PC-9 (cell line): ENCODE data around the gene RBM19. TPM values are rescaled to one million over a fixed set of nuclear protein-coding genes. Genes with fewer than 3 reads are reported as not detected.

Source experiments
- BruUV-seq: library from RNA; stranded (reverse); fragments of 400-500 nt; replicated peaks from 2 replicates; lab custom pipeline; 2021; lab: Mats Ljungman, UMichigan
- CTCF ChIA-PET: fragments of 300-600 bp; sonication (Branson Sonifier 250); formaldehyde crosslinking; loops from one replicate; lab custom pipeline; 2022; ENCODE audit warnings: antibody characterized with exemption; lab: Charles Lee
- POLR2A ChIA-PET: fragments of 300-600 bp; sonication (Branson Sonifier 250); formaldehyde crosslinking; loops from one replicate; lab custom pipeline; 2022; ENCODE audit warnings: antibody characterized with exemption; ENCODE audit not compliant: unreplicated experiment; lab: Charles Lee
- DNase-seq, 2 experiments: peaks; one replicate each; pipeline versions ENCODE4 v3.0.0 to v3.0.0-alpha.2; 2015 to 2022; ENCODE audit warnings: mixed read lengths in 1 of 2
- H2AFZ ChIP-seq: fragments of 200-600 bp; sonication (generic); 2 replicates; pipeline ENCODE4 v1.8.1; 2017; ENCODE audit warnings: antibody characterized with exemption
- H3F3A ChIP-seq: fragments of 200-600 bp; sonication (generic); 2 replicates; pipeline ENCODE4 v1.8.1; 2017; ENCODE audit warnings: antibody characterized with exemption, mild to moderate bottlenecking, low read depth; ENCODE audit not compliant: insufficient read depth
- H3K27ac ChIP-seq: fragments of 200-600 bp; sonication (generic); 2 replicates; pipeline ENCODE4 v1.6.1; 2016; ENCODE audit warnings: mixed run types
- H3K27me3 ChIP-seq: fragments of 200-600 bp; sonication (generic); 2 replicates; pipeline ENCODE4 v1.6.1; 2016; ENCODE audit warnings: low read depth, mixed run types; ENCODE audit not compliant: insufficient read depth
- H3K36me3 ChIP-seq: fragments of 200-600 bp; sonication (generic); 2 replicates; pipeline ENCODE4 v1.6.1; 2016; ENCODE audit warnings: low read depth, mixed run types
- H3K4me1 ChIP-seq: fragments of 200-600 bp; sonication (generic); replicated peaks from 2 replicates; pipeline ENCODE4 v1.6.1; 2016; ENCODE audit warnings: mixed run types; ENCODE audit not compliant: insufficient read depth
- H3K4me2 ChIP-seq: fragments of 200-600 bp; sonication (generic); 2 replicates; pipeline ENCODE4 v1.6.1; 2017; ENCODE audit warnings: mixed run types
- H3K4me3 ChIP-seq: fragments of 200-600 bp; sonication (generic); 2 replicates; pipeline ENCODE4 v1.6.1; 2016; ENCODE audit warnings: mixed run types
- H3K79me2 ChIP-seq: fragments of 200-600 bp; sonication (generic); 2 replicates; pipeline ENCODE4 v1.6.1; 2017; ENCODE audit warnings: low read depth, mixed run types
- H3K9me2 ChIP-seq: fragments of 200-600 bp; sonication (generic); 2 replicates; pipeline ENCODE4 v1.8.1; 2017; ENCODE audit warnings: mild to moderate bottlenecking; ENCODE audit not compliant: insufficient read depth
- H3K9me3 ChIP-seq: fragments of 200-600 bp; sonication (generic); 2 replicates; pipeline ENCODE4 v1.8.1; 2016; ENCODE audit warnings: low read depth; ENCODE audit not compliant: insufficient read depth
- H4K20me1 ChIP-seq: fragments of 200-600 bp; sonication (generic); 2 replicates; pipeline ENCODE4 v1.8.1; 2017; ENCODE audit not compliant: insufficient read depth
- EZH2 ChIP-seq: fragments of 200-600 bp; sonication (generic); IDR thresholded peaks from 2 replicates; pipeline ENCODE4 v1.8.0; 2017; ENCODE audit warnings: antibody characterized with exemption, low read depth
- intact Hi-C: fragments of 100-400 bp; cut with micrococcal nuclease; formaldehyde crosslinking; loops from one replicate; pipeline ENCODE4 v1.10.0; 2022; ENCODE audit not compliant: unreplicated experiment
- total RNA-seq: library from RNA; stranded (reverse); gene quantifications from 2 replicates; pipeline ENCODE4 v1.2.3, GENCODE V29; 2021
- TF ChIP-seq, protein P1 (sequence below): fragments of 200-600 bp; sonication (generic); conservative IDR thresholded peaks from 2 replicates; pipeline ENCODE4 v1.6.1; 2017; ENCODE audit warnings: mixed run types, antibody characterized with exemption, mild to moderate bottlenecking, moderate library complexity

The RBM19 gene
- total RNA-seq, 1 experiment from 2014 or later: 23.8 TPM

- ChIA-PET POLR2A (no interaction called here), CTCF (no interaction called here)
- H3K9me2 ChIP-seq: no peaks in the 10 kb centered on the region
- H3K79me2 ChIP-seq: no peaks in the 10 kb centered on the region
- H3F3A ChIP-seq: no peaks in the 10 kb centered on the region
- no peaks in the 10 kb centered on the region for H4K20me1 ChIP-seq
- DNase-seq: no peak
- no peak overlapping the region for H3K27ac ChIP-seq
- H2AFZ ChIP-seq: no peak overlapping the region
- no peak overlapping the region for H3K4me3 ChIP-seq
- intact Hi-C loops: no loop called here
- no peaks in the 10 kb centered on the region for H3K9me3 ChIP-seq
- H3K4me2 ChIP-seq: no peak overlapping the region
- no peak for TF ChIP-seq EZH2
- TF ChIP-seq, protein P1, sequence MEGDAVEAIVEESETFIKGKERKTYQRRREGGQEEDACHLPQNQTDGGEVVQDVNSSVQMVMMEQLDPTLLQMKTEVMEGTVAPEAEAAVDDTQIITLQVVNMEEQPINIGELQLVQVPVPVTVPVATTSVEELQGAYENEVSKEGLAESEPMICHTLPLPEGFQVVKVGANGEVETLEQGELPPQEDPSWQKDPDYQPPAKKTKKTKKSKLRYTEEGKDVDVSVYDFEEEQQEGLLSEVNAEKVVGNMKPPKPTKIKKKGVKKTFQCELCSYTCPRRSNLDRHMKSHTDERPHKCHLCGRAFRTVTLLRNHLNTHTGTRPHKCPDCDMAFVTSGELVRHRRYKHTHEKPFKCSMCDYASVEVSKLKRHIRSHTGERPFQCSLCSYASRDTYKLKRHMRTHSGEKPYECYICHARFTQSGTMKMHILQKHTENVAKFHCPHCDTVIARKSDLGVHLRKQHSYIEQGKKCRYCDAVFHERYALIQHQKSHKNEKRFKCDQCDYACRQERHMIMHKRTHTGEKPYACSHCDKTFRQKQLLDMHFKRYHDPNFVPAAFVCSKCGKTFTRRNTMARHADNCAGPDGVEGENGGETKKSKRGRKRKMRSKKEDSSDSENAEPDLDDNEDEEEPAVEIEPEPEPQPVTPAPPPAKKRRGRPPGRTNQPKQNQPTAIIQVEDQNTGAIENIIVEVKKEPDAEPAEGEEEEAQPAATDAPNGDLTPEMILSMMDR: no peak
- BruUV-seq: no TSS peak
- no peaks in the 10 kb centered on the region for H3K36me3 ChIP-seq
- no peaks in the 10 kb centered on the region for H3K4me1 ChIP-seq
- H3K27me3 ChIP-seq: no peaks in the 10 kb centered on the region
Measured at GRCh38 chr12:113819495-113819894, 146.6 kb downstream of the RBM19 start.

- BruUV-seq: no TSS peak
- CTCF ChIA-PET: no interaction called here
Measured at GRCh38 chr12:113818833-113819232, 147.3 kb downstream of the RBM19 start.

DNA sequence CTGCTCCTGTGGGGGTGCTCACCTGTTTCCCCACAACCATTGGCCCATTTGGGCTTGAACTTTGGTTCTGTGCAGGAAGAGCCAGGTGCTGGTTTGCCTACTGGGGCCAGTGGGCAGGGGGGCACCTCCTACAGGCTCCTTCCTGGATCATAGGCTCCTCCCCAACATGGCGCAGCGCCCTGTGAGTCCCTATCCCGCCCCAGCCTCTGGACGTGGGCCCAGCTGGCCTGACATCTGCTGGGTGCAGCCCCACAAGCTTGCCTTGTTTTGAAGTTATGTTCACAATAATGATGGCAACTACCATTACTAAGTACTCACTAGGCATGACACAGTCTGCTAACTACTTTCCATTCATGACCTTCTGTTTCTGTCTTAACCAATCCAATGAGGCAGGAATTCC lies 147.8 kb downstream of the RBM19 start:
- H3K9me2 ChIP-seq: no peaks in the 10 kb centered on the region
- no peak overlapping the region for H3K4me3 ChIP-seq
- TF ChIP-seq EZH2: no peak
- TF ChIP-seq, protein P1: no peak
- no peaks in the 10 kb centered on the region for H3K79me2 ChIP-seq
- H3K9me3 ChIP-seq: no peaks in the 10 kb centered on the region
- H3K27ac ChIP-seq: no peak overlapping the region
- no peak for DNase-seq
- H3K4me2 ChIP-seq: no peak overlapping the region
- BruUV-seq: no TSS peak
- no peaks in the 10 kb centered on the region for H3K36me3 ChIP-seq
- ChIA-PET CTCF (no interaction called here), POLR2A (no interaction called here)
- H3K4me1 ChIP-seq: no peaks in the 10 kb centered on the region
- no peaks in the 10 kb centered on the region for H4K20me1 ChIP-seq
- no peaks in the 10 kb centered on the region for H3K27me3 ChIP-seq
- no peak overlapping the region for H2AFZ ChIP-seq
- intact Hi-C loops: no loop called here
- no peaks in the 10 kb centered on the region for H3F3A ChIP-seq

More at GRCh38 chr12:113818833-113819232, 147.3 kb downstream of the RBM19 start:
- H3K36me3 ChIP-seq: no peaks in the 10 kb centered on the region
- H3K79me2 ChIP-seq: no peaks in the 10 kb centered on the region
- no peak overlapping the region for H3K4me2 ChIP-seq
- no peak for DNase-seq
- H3K27ac ChIP-seq: no peak overlapping the region
- H3K9me2 ChIP-seq: no peaks in the 10 kb centered on the region
- intact Hi-C loops: no loop called here
- TF ChIP-seq EZH2: no peak
- TF ChIP-seq, protein P1: no peak; the same call in 1 of the 2 replicates
- no peaks in the 10 kb centered on the region for H3K4me1 ChIP-seq
- H3F3A ChIP-seq: no peaks in the 10 kb centered on the region
- no peak overlapping the region for H2AFZ ChIP-seq
- H3K27me3 ChIP-seq: no peaks in the 10 kb centered on the region
- POLR2A ChIA-PET: no interaction called here
- H4K20me1 ChIP-seq: no peaks in the 10 kb centered on the region
- H3K4me3 ChIP-seq: no peak overlapping the region
- H3K9me3 ChIP-seq: no peaks in the 10 kb centered on the region
